DND-41 (cell line): ENCODE results near the gene TBX6.

Experiments
- EZH2 ChIP-seq: IDR thresholded peaks from 3 replicates; pipeline ENCODE4 v1.6.1; 2012; ENCODE audit warnings: borderline replicate concordance, low read depth, mild to moderate bottlenecking, moderate library complexity, low read length, inconsistent platforms; ENCODE audit not compliant: severe bottlenecking
- TF ChIP-seq, protein P1 (sequence below): IDR thresholded peaks from 2 replicates; pipeline ENCODE4 v1.5.1; 2012; ENCODE audit warnings: borderline replicate concordance, low read length, moderate library complexity, mild to moderate bottlenecking; ENCODE audit not compliant: poor library complexity, severe bottlenecking; ENCODE audit errors: extremely low read depth

GRCh38 chr16:30046588-30046987, 45.1 kb downstream of the TBX6 start:
- TF ChIP-seq, protein P1, sequence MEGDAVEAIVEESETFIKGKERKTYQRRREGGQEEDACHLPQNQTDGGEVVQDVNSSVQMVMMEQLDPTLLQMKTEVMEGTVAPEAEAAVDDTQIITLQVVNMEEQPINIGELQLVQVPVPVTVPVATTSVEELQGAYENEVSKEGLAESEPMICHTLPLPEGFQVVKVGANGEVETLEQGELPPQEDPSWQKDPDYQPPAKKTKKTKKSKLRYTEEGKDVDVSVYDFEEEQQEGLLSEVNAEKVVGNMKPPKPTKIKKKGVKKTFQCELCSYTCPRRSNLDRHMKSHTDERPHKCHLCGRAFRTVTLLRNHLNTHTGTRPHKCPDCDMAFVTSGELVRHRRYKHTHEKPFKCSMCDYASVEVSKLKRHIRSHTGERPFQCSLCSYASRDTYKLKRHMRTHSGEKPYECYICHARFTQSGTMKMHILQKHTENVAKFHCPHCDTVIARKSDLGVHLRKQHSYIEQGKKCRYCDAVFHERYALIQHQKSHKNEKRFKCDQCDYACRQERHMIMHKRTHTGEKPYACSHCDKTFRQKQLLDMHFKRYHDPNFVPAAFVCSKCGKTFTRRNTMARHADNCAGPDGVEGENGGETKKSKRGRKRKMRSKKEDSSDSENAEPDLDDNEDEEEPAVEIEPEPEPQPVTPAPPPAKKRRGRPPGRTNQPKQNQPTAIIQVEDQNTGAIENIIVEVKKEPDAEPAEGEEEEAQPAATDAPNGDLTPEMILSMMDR: no peak
- TF ChIP-seq EZH2: no peak
